NCI-H187 (cell line): ENCODE measurements around the gene ARID5A.
A peak's percentile ranks its signal among the peaks of the same experiment; 100 is the strongest.
"Not testable (repeated sequence)": the region's sequence is repeated elsewhere in the genome, so short reads cannot be mapped to it uniquely, and the experiment has no call there.

Experiments
- DNase-seq, 2 experiments: peaks; one replicate each; lab custom pipeline; 2025; lab: John Stamatoyannopoulos, UW

ARID5A gene, protein sequence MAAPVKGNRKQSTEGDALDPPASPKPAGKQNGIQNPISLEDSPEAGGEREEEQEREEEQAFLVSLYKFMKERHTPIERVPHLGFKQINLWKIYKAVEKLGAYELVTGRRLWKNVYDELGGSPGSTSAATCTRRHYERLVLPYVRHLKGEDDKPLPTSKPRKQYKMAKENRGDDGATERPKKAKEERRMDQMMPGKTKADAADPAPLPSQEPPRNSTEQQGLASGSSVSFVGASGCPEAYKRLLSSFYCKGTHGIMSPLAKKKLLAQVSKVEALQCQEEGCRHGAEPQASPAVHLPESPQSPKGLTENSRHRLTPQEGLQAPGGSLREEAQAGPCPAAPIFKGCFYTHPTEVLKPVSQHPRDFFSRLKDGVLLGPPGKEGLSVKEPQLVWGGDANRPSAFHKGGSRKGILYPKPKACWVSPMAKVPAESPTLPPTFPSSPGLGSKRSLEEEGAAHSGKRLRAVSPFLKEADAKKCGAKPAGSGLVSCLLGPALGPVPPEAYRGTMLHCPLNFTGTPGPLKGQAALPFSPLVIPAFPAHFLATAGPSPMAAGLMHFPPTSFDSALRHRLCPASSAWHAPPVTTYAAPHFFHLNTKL

DNA sequence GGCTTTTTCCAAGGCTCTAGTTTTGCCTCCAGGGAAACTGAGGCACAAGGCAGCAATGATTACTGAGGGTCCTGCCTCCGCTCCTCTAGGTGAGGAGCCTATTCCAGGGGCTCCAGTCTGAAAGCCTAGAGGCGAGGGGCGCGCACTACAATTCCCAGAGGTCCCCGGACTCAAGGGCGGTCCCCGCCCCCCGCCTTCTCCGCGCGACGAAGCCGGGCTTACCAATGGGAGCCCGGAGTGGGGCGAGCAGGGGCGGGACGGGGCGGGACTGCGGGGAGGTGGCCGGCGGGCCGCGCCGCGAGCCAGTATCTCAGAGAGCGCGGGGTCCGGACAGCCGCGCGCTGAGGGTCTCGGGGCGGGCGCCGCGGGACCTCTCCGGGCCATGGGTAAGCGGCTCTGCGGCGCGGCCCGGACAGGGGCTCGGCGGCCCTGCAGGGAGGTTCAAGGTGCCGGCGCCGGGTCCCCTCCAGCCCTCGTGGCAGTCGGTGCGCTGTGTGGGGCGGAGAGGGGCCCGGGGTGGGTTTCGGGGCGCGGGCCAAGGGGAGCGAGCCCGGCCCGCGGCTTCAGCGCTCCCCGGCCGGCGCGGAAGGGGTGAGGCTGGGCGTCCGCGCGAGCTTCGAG lies at the start of gene ARID5A:
Gene ARID5A, plus strand, starts transcription at position 308 of the 621 bp plus-strand sequence. Its CDS starts 75 bp downstream, at position 383.
- DNase-seq = peak; percentile 7 to 68

DNA sequence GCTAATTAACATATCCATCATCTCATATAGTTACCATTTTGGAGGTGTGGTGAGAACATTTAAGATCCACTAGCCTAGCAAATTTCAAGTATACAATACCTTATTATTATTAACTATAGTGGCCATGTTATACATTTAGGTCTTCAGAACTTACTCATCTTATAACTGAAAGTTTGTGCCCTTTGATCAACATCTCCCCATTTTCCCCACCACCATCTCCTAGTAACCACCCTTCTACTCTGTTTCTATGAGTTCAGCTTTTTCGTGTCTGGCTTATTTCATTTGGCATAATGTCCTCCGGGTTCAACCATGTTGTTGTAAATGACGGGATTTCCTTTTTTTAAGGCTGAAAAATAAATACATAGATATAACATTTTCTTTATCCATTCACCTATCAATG lies 47.3 kb upstream of the ARID5A start:
- DNase-seq = no peak

DNA sequence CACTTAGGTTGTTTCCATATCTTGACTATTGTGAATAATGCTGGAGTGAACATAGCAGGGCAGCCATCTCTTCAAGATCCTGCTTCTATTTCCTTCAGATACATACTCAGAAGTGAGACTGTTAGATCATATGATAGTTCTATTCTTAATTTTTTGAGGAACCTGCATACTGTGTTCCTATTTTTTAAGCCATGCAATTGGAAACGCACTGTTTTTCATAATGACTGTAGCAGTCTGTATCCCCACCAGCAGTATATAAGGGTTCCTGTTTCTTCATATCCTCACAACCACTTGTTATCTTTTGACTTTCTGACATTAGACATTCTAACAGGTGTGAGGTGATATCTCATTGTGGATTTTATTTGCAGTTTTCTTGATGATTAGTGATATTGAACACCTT lies 46.9 kb upstream of the ARID5A start:
- DNase-seq = no peak

DNA sequence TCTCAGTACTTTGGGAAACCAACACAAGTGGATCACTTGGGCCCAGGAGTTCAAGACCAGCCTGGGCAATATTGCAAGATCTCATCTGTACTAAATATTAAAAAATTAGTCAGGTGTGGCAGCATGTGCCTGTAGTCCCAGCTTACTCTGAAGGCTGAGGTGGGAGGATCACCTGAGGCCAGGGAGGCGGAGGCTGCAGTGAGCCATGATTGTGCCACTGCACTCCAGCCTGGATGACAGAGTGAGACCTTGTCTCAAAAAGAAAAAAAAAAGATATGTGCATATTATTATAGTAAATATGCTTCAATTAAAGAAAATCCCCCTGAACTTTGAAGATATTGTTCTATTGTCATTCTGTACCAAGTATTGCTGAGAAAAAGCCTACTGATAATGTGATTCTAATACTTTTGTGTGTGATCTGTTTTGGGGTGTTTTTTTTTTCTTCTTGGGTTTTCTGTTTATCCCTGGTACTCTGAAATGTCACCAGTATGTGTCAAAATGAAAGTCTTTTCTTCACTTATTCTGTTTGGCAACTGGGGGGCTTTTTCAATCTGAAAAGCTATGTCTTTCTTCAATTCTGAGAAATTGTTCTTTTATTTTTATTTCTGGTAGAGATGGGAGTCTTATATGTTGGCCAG lies 44.6 kb upstream of the ARID5A start:
- DNase-seq = no peak

DNA sequence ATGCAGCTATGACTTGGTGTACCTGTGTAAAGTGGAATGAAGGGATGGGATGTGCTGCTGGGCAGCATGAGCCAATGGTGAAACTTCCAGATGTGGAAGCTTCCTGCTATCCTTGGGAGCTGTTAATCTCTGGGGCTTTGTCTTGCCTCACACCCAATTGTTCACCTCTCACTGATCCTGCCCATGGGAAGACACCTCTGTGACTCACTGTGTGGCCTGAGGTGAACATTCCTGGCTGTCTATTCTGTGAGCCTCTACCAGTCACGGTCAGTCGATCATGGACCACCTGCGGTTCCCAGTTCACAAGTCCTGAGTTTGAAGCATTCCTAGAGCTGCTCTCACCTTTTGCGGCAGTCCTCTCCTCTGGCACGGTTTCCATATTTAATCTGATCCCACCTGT lies 43.5 kb upstream of the ARID5A start:
- no peak for DNase-seq

DNA sequence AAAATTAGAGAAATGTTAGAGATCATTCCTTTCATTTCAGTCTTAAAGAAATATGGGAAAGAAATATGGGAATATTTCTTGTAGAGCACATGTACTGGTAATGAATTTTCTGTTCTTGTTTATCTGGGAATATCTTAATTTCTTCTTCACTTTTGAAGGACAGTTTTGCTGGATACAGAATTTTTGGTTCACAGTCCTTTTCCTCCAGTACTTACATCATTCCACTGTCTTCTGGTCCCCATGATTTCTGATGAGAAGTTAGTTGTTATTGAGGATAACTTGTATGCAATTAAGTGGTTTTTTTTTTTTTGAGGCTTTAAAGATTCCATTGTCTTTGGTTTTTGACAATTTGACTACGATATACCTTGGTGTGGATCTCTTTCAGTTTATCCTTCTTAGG lies 42.4 kb upstream of the ARID5A start:
- DNase-seq = no peak

DNA sequence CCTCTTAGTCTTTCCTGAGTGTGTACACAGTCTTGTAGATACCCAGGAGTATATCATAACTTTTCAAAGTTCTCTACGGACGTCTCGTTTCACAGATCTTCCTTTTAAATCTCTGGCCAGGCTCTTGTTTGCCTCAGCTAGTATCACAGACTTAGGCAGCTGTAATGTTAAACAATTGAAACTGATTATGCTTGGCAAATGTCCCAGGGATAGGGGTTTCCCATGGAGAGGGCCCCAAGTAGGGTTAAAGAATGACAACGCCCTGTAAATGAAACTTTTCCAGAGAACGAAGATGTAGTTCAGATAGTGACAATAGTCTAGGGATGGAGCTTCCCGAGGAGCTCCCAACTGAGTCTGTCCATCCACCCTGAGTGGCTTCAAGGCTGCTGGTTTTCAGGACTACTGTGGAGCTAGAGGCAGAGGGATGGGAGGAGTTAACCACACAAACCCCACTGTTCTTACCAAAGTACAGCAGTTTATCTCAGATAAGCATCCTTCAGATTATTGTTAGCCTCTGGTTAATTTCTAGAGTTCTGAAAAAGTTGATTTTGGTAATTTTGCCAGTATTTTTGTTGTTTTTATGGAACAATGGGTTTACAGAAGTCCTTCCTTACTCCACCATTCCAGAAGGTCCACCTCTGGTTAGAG lies 40.4 kb upstream of the ARID5A start:
- no peak for DNase-seq

DNA sequence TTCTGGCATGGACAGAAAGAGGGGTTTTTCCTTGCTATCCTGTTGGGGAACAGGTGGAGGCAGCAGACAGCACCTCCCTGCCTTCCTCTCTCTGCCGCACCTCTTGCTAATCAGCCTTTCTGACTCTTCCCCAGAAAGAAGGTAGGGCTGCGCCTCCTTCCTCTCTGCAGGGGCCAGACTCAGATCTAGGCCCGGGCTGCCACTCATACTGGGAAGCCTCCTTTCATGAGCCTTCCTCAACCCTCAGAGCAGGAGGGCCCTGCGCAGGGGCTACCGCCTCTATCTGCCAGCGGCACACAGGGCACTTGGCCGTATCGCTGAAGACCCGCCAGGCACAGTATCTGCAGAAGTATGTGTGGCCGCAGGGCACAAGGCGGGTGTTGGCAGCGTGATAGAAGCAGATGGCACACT lies 38.5 kb upstream of the ARID5A start:
- DNase-seq = no peak

DNA sequence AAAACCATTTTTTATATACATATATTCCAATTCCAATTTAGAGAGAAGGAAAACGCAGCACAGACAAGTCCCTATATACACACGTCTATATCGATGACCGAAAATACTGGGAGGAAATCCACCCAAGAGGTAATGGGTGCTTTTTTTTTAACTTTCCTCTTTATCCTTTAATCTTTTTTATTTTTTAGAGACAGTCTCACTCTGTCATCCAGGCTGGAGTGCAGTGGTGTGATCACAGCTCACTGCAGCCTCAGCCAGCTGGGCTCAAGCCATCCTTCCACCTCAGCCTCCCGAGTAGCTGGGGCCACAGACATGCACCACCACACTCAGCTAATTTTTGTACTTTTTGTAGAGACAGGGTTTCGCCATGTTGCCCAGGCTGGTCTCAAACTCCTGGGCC lies 37.9 kb upstream of the ARID5A start:
- DNase-seq = not testable (repeated sequence)

DNA sequence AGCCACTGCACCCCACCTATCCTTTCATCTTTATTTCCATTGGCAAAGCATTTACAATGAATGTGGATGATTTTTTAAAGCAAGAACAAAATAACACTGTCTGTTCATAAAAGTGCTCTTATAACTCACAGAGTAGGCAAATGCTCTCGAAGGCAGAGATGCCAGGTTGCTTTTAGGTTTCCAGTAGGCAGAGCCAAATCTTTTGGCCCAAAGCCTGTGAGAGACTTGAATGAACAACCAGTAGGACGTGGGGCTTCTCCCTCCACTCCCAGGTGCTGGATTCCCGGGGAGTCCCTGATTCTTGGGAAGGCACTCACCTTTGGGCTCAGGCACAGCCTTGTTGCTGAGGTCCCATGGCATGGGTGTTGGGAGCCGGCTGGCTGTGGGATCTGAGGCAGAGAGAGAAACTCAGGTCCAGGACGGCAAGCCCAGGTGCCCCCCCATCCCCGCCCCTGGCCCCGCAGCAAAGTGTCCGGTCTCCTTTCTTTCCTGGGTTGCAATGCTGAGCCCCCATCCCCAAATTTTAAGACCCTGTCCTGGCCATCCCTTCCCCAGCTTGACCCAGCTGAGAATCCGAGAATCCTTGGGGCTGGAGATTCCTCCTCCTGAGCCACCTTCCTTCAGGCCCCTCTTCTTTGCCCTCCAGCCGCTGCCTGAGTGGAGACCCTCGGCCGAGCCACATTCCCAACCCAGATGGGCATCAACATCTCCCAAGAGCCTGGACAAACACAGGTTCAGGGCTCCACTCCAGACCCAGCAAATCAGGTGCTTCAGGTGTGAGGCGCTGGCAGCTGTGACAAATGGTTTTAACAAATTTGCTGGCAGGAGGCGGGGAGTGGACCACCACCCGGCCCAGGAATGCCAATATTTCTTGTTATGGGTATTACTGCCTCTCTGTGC lies 37.2 kb upstream of the ARID5A start:
- DNase-seq = no peak

DNA sequence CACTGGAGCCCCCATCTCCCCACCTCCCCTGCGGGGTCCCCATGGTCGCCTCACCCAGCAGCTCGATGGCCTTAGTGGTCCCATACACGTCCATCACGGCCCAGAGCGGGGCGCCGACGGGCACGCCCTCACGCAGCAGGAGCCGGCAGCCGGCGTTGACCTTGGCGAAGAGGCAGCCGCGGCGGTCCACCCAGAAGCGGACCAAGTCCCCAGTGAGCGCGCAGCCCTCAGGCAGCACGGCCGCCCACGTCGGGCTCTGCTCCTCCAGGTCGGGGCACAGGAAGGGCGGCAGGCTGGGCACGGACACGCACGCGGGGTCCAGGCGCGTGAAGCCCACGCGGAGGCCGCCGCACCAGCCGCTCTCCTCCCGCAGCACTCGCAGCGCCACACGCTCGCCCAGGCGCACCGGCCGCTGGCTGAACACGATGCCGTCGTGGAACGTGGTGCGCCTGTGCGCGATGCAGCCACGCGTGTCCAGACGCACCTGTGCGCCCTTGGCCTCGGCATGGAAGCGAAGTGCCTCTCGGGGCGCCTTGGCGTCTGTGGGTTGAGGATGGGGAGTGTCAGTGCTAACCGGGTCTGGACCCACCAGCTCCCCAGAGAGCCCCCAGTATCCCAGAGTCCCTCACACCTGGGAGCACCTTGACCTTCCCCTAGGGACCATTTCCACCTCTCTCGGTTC lies 36.0 kb upstream of the ARID5A start:
- no peak for DNase-seq

DNA sequence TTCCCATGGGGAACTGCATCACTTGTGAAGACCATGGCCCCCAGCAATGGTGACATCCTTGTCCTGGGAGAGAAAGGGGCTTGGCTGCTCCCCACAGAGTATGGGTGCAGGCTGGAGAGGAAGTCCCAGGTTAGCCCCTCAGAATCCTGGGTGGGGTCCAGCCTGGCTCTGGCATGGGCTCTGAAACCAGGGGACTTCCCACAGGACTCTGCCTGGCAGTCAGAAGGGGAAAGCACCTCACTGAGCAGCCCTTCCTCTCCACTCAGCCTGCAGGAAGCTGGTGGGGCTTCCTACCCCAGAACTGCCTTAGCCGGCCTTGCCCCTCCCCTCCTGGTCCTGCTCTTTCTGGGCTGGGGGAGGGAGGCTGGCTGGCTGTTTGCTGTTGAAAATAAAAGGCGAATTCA lies 35.1 kb upstream of the ARID5A start:
- DNase-seq = no peak

DNA sequence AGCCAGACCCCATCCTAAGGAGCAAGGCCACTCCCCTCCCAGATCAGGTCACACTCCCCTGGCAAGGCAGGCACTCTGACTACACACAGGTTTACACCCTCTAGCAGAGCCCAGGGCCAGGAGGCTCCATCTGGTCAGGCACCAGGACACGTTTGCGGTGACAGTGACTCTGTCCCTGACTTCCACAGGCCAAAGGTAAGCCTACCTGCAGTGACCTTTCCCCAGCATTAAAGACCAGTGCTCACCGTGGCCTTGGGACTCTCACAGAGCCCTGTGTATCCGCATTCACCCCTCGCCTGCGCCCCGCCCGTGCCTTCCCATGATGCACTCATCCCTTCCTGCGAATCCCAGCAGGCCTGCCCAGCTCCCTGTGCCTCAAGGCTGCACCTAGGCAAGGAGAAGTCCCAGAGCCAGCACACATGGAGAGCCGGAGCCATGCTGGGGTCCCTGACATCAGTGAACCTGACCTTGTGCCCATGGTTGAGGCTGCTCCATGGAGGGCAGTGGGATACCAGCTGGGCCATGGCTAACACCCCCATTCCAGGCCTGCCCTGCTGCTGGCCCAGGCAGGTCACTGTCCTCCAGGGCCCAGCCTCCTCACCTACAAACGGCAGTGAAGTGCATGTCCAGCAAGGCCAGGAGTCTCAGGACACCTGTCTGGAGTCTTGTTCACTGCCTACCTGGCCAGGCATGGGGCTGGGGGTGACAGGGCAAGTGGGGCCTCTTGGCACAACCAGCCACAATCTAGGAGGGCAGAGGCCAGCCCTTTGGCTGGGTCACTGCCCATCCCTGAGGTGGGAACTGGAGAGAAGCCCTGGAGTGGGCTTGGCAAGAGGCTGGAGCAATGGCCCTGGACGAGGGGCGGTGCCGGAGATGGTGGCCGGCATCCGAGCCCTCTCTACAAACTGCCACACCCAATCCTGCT lies 34.4 kb upstream of the ARID5A start:
- DNase-seq = no peak

DNA sequence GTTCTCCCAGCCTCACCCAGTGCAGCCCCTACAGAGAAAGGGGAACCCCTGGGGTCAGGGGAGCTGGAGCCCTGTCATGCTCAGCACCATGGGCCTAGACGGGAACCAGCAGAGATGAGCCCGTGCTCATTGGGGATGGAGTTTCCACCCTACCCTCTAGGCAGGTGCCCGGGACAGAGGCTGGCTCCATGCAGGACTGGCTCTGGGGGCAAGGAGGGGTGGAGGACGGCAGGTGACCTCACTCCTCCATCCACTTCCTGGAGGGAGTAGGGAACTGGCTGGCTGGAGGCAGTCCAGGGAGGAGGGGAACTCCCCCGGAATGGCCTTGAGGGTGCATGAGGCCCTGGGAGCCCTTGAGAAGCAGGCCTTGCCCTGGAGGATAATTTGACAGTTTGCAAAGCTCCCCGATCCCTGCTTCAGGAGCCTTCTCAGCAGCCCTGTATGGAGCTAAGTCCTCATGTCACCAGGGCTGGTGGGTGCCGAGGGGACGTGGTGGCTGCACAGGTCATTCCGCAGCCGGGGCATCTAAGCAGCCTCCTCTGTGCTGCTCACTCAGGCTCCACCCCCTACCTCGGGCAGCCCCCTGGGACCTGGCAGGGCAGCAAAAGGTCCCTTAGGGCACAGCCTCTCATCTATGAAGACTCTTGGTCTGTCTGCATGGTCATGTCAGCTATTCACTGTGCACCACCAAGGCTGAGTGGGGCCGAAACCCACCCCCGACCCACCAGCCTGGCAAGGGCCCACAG lies 33.5 kb upstream of the ARID5A start:
- DNase-seq = no peak

DNA sequence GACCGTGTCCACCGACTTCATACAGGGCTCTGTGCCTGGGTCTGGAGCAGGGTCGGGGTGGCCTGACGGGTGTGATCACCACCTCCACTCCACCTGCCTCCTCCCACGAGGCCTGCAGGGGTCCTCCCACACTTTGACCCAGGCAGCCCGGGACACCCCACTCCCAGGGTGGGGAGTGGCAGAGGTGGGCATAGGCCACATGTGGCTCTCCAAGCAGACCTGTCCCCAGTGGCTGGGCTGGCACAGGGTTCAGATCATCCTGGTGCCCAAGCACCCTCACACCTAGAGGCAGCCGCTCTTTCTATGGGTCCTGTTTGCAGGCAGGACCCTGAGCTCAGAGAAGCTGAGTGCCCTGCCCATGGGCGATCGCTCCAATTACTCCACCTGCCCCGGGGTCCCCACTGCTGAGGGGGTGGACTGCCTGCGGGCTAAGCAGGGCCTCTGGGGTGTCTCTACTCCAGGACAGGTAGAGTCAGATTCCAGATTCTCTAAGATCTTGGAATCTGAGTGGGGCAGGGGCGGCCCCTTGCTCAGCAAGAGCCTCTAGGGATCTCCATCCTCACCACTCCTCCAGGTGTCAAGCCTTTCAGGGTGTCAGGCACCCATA lies 32.8 kb upstream of the ARID5A start:
- no peak for DNase-seq

DNA sequence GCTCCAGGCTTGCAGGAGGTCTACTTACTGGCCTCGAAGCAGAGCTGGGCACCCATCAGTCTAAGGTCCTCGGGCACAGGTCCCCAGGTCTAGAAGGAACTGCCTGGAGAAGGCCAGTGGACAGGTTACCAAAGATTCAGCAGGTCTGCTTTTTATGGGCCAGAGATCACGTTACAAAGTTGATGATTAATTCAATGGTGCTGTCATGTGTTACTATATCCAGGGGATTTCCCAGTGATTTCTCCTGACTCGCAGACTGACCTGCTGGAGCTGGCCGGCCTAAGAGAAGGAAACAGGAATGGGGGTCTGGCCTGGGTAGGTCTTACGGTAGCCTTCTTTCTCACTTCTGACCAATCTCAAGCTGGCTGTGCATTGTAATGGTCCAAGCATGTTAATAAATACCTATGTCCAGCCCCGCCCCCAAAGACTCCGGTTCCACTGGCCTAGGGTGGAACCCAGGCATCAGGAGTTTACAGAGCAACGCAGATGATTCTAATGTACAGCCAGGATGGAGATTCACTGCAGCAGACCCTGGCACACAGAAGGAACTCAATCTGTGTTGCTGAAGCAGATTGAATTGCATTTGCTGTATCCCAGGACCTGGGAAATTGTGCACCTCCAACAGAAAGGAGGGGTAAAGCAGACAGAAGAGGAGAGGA lies 31.2 kb upstream of the ARID5A start, which contains the start of gene NEURL3:
Gene NEURL3, minus strand, starts transcription at position 127 of the 659 bp plus-strand sequence. Its CDS starts 71 bp downstream, at position 56.
- no peak for DNase-seq

DNA sequence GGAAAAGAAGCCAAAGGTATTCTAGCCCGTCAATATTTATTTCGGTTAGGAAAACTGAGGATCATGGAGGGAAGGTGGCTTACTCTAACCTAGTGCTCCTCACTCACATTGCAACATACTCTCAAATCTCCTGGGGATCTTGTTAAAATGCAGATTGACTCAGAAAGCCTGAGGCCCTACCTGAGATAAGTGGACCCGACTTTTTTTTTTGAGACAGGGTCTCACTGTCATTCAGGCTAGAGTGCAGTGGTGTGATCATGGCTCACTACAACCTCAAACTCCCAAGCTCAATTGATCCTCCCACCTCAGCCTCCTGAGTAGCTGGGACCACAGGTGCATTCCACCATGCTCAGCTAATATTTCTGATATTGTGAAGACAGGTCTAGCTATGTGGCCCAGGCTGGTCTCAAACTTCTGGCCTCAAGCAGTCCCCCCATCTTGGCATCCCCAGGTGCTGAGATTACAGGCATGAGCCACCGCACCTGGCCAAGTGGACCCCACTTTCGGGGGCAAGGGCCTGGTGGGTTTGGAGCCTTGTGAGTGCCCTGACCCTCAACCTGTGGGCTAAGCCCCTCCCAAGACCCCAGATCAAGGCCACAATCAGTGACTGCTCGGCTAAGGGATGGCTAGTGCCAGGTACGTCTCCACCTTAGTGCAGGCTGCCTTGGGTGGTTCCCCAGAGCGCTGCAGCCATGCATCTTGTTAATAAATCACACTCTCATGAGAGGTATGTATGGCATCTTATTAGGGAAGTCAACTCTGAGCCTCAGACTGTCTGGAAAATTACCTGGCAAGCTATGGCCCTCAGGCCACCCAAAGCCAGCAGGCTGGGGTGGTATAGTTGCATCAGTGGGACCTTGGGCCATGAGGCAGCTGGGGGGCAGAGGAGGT lies 30.3 kb upstream of the ARID5A start:
- DNase-seq = no peak
